HEK293 (cell line): Measurements from ENCODE around the gene NELL1.

Experiments
- CTCF ChIA-PET: fragments of 350-600 bp; formaldehyde crosslinking; extraction: SDS; loops from one replicate; lab custom pipeline; 2021; ENCODE audit warnings: antibody characterized with exemption; lab: Yijun Ruan, JAX
- POLR2A ChIA-PET: fragments of 300-600 bp; formaldehyde crosslinking; extraction: SDS; loops from one replicate; lab custom pipeline; 2020; ENCODE audit warnings: antibody characterized with exemption, inconsistent platforms; lab: Yijun Ruan, JAX
- H3K27ac ChIP-seq: fragments of 200-500 bp; sonication (Bioruptor generic); 2 replicates; pipeline ENCODE4 v1.5.1; 2014; ENCODE audit warnings: low read depth, low read length, control low read depth, inconsistent platforms; ENCODE audit errors: extremely low read depth
- H3K36me3 ChIP-seq, 2 experiments: fragments of 200-500 bp in 1 of 2; sonication (Bioruptor generic) in 1 of 2; 1 replicate in 1 of 2; 2 replicates in 1 of 2; pipeline ENCODE4 v1.5.1; 2014 to 2017; ENCODE audit warnings: inconsistent platforms in 2 of 2, low read length in 2 of 2; ENCODE audit not compliant: control insufficient read depth in 2 of 2, insufficient read depth in 1 of 2
- H3K4me1 ChIP-seq: fragments of 200-500 bp; sonication (Bioruptor generic); 2 replicates; pipeline ENCODE4 v1.5.1; 2014; ENCODE audit warnings: mild to moderate bottlenecking, low read length, inconsistent platforms; ENCODE audit not compliant: control insufficient read depth, insufficient read depth
- H3K4me3 ChIP-seq: 2 replicates; pipeline ENCODE4 v1.5.1; 2011; ENCODE audit warnings: low read depth, mild to moderate bottlenecking, control low read depth, low read length, moderate library complexity
- H3K9me3 ChIP-seq: fragments of 200-500 bp; sonication (Bioruptor generic); 2 replicates; pipeline ENCODE4 v1.5.1; 2014; ENCODE audit warnings: low read depth, low read length, inconsistent platforms; ENCODE audit not compliant: control insufficient read depth, insufficient read depth
- EGR2 ChIP-seq: fragments of 450-650 bp; formaldehyde crosslinking; IDR thresholded peaks from 2 replicates; pipeline ENCODE4 v1.5.1; 2016; ENCODE audit warnings: low read depth, missing biosample characterization, missing genetic modification characterization
- HOXA7 ChIP-seq: sonication (generic); formaldehyde crosslinking; IDR thresholded peaks from 2 replicates; pipeline ENCODE4 v1.8.1; 2022; ENCODE audit warnings: missing genetic modification reagents, borderline replicate concordance
- KLF10 ChIP-seq: fragments of 450-650 bp; IDR thresholded peaks from 2 replicates; pipeline ENCODE4 v1.5.1; 2018; ENCODE audit warnings: missing biosample characterization, mild to moderate bottlenecking, missing genetic modification characterization
- KLF7 ChIP-seq: fragments of 450-650 bp; formaldehyde crosslinking; IDR thresholded peaks from 2 replicates; pipeline ENCODE4 v1.5.1; 2016; ENCODE audit warnings: missing biosample characterization, missing genetic modification characterization, borderline replicate concordance
- MYNN ChIP-seq: fragments of 450-650 bp; formaldehyde crosslinking; IDR thresholded peaks from 2 replicates; pipeline ENCODE4 v1.5.1; 2016; ENCODE audit warnings: missing biosample characterization, missing genetic modification characterization, borderline replicate concordance
- OVOL3 ChIP-seq: fragments of 450-650 bp; formaldehyde crosslinking; IDR thresholded peaks from 2 replicates; pipeline ENCODE4 v1.5.1; 2016; ENCODE audit warnings: missing biosample characterization, missing genetic modification characterization
- SETDB1 ChIP-seq: IDR thresholded peaks from one replicate; pipeline ENCODE4 v1.6.1; 2017; ENCODE audit warnings: mild to moderate bottlenecking, low read length, moderate library complexity, mixed read lengths; ENCODE audit not compliant: insufficient read length
- ZBTB21 ChIP-seq: fragments of 450-650 bp; formaldehyde crosslinking; IDR thresholded peaks from 2 replicates; pipeline ENCODE4 v1.5.1; 2017; ENCODE audit warnings: missing biosample characterization, missing genetic modification characterization
- ZFP69B ChIP-seq: fragments of 450-650 bp; formaldehyde crosslinking; IDR thresholded peaks from 2 replicates; pipeline ENCODE4 v1.5.1; 2016; ENCODE audit warnings: missing biosample characterization, missing genetic modification characterization
- ZNF16 ChIP-seq: fragments of 450-650 bp; formaldehyde crosslinking; IDR thresholded peaks from 2 replicates; pipeline ENCODE4 v1.5.1; 2016; ENCODE audit warnings: low read depth, missing biosample characterization, missing genetic modification characterization
- ZNF248 ChIP-seq: fragments of 450-650 bp; formaldehyde crosslinking; IDR thresholded peaks from 2 replicates; pipeline ENCODE4 v1.5.1; 2017; ENCODE audit warnings: missing biosample characterization, missing genetic modification characterization
- ZNF302 ChIP-seq: fragments of 450-650 bp; formaldehyde crosslinking; IDR thresholded peaks from 2 replicates; pipeline ENCODE4 v1.5.1; 2016; ENCODE audit warnings: missing biosample characterization, missing genetic modification characterization, low read depth
- ZNF324 ChIP-seq: fragments of 450-650 bp; formaldehyde crosslinking; IDR thresholded peaks from 2 replicates; pipeline ENCODE4 v1.5.1; 2016; ENCODE audit warnings: missing biosample characterization, missing genetic modification characterization
- ZNF341 ChIP-seq: fragments of 450-650 bp; formaldehyde crosslinking; IDR thresholded peaks from 2 replicates; pipeline ENCODE4; 2016; ENCODE audit warnings: low read depth, missing biosample characterization, missing genetic modification characterization
- ZNF350 ChIP-seq: fragments of 450-650 bp; formaldehyde crosslinking; IDR thresholded peaks from 2 replicates; pipeline ENCODE4 v1.5.0; 2017; ENCODE audit warnings: missing biosample characterization, mild to moderate bottlenecking, missing genetic modification characterization
- ZNF394 ChIP-seq: fragments of 450-650 bp; formaldehyde crosslinking; IDR thresholded peaks from 2 replicates; pipeline ENCODE4 v1.5.1; 2016; ENCODE audit warnings: missing biosample characterization, missing genetic modification characterization, mild to moderate bottlenecking, moderate library complexity, borderline replicate concordance
- ZNF433 ChIP-seq: fragments of 450-650 bp; formaldehyde crosslinking; IDR thresholded peaks from 2 replicates; pipeline ENCODE4 v1.5.1; 2016; ENCODE audit warnings: missing biosample characterization, missing genetic modification characterization, low read depth
- ZNF529 ChIP-seq: fragments of 450-650 bp; formaldehyde crosslinking; IDR thresholded peaks from 2 replicates; pipeline ENCODE4 v1.5.1; 2017; ENCODE audit warnings: missing genetic modification characterization, missing biosample characterization; ENCODE audit not compliant: insufficient replicate concordance
- ZNF747 ChIP-seq: fragments of 450-650 bp; formaldehyde crosslinking; IDR thresholded peaks from 2 replicates; pipeline ENCODE4 v1.5.1; 2016; ENCODE audit warnings: missing biosample characterization, missing genetic modification characterization
- ZNF791 ChIP-seq: fragments of 450-650 bp; formaldehyde crosslinking; IDR thresholded peaks from 2 replicates; pipeline ENCODE4 v1.5.1; 2016; ENCODE audit warnings: missing biosample characterization, missing genetic modification characterization
- ZNF792 ChIP-seq: fragments of 450-650 bp; formaldehyde crosslinking; IDR thresholded peaks from 2 replicates; pipeline ENCODE4 v1.5.1; 2016; ENCODE audit warnings: missing biosample characterization, missing genetic modification characterization
- TF ChIP-seq, protein P1 (sequence below): fragments of 450-650 bp; formaldehyde crosslinking; IDR thresholded peaks from 2 replicates; pipeline ENCODE4 v1.5.1; 2017; ENCODE audit warnings: missing biosample characterization, missing genetic modification characterization
- TF ChIP-seq, protein P2 (sequence below): fragments of 450-650 bp; formaldehyde crosslinking; IDR thresholded peaks from 2 replicates; pipeline ENCODE4 v1.5.1; 2016; ENCODE audit warnings: missing biosample characterization, missing genetic modification characterization
- TF ChIP-seq, protein P3 (sequence below): fragments of 450-650 bp; IDR thresholded peaks from 2 replicates; pipeline ENCODE4 v1.5.1; 2018; ENCODE audit warnings: missing biosample characterization, mild to moderate bottlenecking, missing genetic modification characterization
- TF ChIP-seq, protein P4 (sequence below): fragments of 450-650 bp; formaldehyde crosslinking; IDR thresholded peaks from 2 replicates; pipeline ENCODE4 v1.5.1; 2016; ENCODE audit warnings: missing biosample characterization, missing genetic modification characterization
- TF ChIP-seq, protein P5 (sequence below): fragments of 450-650 bp; formaldehyde crosslinking; IDR thresholded peaks from 2 replicates; pipeline ENCODE4 v1.5.1; 2016; ENCODE audit warnings: missing biosample characterization, missing genetic modification characterization
- TF ChIP-seq, protein P6 (sequence below): fragments of 450-650 bp; formaldehyde crosslinking; IDR thresholded peaks from 2 replicates; pipeline ENCODE4 v1.5.1; 2016; ENCODE audit warnings: missing biosample characterization, missing genetic modification characterization

Gene NELL1

DNA sequence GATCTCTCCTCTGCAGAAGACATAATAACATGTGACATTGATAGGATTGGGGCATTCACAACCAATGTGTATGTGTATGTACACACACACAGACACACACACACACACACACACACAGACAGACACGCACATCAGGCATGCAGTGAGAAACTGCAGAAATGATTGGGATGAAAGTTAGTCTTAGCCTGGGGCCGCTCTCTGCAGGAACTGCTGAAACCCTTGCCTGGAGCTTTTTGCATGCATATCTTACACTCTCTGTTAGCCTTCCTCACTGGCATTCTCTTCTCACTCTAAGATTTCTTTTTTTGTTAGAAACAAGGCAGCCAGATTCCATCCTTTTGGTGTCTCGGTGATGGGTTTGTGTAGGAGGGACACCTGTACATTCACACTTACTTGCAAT lies 337.9 kb downstream of the NELL1 start:
- POLR2A ChIA-PET, result no interaction called here
- H3K4me1 ChIP-seq, result no peaks in the 10 kb centered on the region
- CTCF ChIA-PET, result no interaction called here
- H3K36me3 ChIP-seq, result no peaks in the 10 kb centered on the region
- TF ChIP-seq ZBTB21 (tag by site-specific recombination) (no peak), SETDB1 (no peak), ZNF529 (tag by site-specific recombination) (no peak), ZNF16 (no peak), ZNF791 (tag by site-specific recombination) (no peak), ZNF433 (no peak), ZNF792 (tag by site-specific recombination) (no peak), ZNF341 (no peak), ZNF248 (tag by site-specific recombination) (no peak), MYNN (no peak), KLF7 (tag by site-specific recombination) (no peak), ZNF324 (tag by site-specific recombination) (no peak), ZNF350 (tag by site-specific recombination) (no peak), ZNF302 (tag by site-specific recombination) (no peak)
- TF ChIP-seq, protein P1, sequence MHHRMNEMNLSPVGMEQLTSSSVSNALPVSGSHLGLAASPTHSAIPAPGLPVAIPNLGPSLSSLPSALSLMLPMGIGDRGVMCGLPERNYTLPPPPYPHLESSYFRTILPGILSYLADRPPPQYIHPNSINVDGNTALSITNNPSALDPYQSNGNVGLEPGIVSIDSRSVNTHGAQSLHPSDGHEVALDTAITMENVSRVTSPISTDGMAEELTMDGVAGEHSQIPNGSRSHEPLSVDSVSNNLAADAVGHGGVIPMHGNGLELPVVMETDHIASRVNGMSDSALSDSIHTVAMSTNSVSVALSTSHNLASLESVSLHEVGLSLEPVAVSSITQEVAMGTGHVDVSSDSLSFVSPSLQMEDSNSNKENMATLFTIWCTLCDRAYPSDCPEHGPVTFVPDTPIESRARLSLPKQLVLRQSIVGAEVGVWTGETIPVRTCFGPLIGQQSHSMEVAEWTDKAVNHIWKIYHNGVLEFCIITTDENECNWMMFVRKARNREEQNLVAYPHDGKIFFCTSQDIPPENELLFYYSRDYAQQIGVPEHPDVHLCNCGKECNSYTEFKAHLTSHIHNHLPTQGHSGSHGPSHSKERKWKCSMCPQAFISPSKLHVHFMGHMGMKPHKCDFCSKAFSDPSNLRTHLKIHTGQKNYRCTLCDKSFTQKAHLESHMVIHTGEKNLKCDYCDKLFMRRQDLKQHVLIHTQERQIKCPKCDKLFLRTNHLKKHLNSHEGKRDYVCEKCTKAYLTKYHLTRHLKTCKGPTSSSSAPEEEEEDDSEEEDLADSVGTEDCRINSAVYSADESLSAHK (tag by site-specific recombination), result no peak
- TF ChIP-seq, protein P2, sequence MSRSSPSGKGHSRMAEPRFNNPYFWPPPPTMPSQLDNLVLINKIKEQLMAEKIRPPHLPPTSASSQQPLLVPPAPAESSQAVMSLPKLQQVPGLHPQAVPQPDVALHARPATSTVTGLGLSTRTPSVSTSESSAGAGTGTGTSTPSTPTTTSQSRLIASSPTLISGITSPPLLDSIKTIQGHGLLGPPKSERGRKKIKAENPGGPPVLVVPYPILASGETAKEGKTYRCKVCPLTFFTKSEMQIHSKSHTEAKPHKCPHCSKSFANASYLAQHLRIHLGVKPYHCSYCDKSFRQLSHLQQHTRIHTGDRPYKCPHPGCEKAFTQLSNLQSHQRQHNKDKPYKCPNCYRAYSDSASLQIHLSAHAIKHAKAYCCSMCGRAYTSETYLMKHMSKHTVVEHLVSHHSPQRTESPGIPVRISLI (tag by site-specific recombination), result no peak
- TF ChIP-seq, protein P3, sequence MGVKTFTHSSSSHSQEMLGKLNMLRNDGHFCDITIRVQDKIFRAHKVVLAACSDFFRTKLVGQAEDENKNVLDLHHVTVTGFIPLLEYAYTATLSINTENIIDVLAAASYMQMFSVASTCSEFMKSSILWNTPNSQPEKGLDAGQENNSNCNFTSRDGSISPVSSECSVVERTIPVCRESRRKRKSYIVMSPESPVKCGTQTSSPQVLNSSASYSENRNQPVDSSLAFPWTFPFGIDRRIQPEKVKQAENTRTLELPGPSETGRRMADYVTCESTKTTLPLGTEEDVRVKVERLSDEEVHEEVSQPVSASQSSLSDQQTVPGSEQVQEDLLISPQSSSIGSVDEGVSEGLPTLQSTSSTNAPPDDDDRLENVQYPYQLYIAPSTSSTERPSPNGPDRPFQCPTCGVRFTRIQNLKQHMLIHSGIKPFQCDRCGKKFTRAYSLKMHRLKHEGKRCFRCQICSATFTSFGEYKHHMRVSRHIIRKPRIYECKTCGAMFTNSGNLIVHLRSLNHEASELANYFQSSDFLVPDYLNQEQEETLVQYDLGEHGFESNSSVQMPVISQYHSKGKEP (tag by site-specific recombination), result no peak
- TF ChIP-seq, protein P4, sequence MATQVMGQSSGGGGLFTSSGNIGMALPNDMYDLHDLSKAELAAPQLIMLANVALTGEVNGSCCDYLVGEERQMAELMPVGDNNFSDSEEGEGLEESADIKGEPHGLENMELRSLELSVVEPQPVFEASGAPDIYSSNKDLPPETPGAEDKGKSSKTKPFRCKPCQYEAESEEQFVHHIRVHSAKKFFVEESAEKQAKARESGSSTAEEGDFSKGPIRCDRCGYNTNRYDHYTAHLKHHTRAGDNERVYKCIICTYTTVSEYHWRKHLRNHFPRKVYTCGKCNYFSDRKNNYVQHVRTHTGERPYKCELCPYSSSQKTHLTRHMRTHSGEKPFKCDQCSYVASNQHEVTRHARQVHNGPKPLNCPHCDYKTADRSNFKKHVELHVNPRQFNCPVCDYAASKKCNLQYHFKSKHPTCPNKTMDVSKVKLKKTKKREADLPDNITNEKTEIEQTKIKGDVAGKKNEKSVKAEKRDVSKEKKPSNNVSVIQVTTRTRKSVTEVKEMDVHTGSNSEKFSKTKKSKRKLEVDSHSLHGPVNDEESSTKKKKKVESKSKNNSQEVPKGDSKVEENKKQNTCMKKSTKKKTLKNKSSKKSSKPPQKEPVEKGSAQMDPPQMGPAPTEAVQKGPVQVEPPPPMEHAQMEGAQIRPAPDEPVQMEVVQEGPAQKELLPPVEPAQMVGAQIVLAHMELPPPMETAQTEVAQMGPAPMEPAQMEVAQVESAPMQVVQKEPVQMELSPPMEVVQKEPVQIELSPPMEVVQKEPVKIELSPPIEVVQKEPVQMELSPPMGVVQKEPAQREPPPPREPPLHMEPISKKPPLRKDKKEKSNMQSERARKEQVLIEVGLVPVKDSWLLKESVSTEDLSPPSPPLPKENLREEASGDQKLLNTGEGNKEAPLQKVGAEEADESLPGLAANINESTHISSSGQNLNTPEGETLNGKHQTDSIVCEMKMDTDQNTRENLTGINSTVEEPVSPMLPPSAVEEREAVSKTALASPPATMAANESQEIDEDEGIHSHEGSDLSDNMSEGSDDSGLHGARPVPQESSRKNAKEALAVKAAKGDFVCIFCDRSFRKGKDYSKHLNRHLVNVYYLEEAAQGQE (tag by site-specific recombination), result no peak
- H3K9me3 ChIP-seq, result no peaks in the 10 kb centered on the region
- no peak overlapping the region for H3K27ac ChIP-seq
- no peak overlapping the region for H3K4me3 ChIP-seq

DNA sequence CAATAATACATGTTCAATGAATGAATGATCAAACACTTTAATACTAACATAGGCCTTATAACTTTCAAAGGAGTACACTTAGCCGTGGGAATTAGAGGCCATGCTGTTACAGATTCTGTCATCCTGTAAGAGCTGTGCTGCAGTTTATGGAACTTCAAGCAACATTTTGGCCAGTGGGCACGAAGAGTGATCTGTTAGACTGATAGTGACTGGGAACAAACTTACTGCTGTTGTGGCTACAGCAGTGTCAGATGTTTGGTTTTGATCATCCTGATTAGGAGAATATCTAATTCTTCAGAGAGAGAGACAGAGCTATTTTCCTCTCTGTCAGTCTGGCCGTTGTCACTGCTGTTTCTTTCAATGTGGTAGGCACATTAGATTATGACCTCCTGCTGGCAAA lies 348.9 kb downstream of the NELL1 start:
- Histone ChIP-seq H3K4me1 (no peaks in the 10 kb centered on the region), H3K36me3 (no peaks in the 10 kb centered on the region), H3K27ac (no peak overlapping the region), H3K9me3 (no peaks in the 10 kb centered on the region), H3K4me3 (no peak overlapping the region)
- CTCF ChIA-PET, result no interaction called here
- POLR2A ChIA-PET, result no interaction called here
- TF ChIP-seq ZNF394 (tag by site-specific recombination) (no peak), KLF10 (tag by site-specific recombination) (no peak), OVOL3 (tag by site-specific recombination) (no peak), ZFP69B (tag by site-specific recombination) (no peak), ZNF747 (no peak), EGR2 (tag by site-specific recombination) (no peak), HOXA7 (CRISPR knock-in tag) (no peak)
- TF ChIP-seq, protein P5, sequence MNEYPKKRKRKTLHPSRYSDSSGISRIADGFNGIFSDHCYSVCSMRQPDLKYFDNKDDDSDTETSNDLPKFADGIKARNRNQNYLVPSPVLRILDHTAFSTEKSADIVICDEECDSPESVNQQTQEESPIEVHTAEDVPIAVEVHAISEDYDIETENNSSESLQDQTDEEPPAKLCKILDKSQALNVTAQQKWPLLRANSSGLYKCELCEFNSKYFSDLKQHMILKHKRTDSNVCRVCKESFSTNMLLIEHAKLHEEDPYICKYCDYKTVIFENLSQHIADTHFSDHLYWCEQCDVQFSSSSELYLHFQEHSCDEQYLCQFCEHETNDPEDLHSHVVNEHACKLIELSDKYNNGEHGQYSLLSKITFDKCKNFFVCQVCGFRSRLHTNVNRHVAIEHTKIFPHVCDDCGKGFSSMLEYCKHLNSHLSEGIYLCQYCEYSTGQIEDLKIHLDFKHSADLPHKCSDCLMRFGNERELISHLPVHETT (tag by site-specific recombination), result no peak
- TF ChIP-seq, protein P6, sequence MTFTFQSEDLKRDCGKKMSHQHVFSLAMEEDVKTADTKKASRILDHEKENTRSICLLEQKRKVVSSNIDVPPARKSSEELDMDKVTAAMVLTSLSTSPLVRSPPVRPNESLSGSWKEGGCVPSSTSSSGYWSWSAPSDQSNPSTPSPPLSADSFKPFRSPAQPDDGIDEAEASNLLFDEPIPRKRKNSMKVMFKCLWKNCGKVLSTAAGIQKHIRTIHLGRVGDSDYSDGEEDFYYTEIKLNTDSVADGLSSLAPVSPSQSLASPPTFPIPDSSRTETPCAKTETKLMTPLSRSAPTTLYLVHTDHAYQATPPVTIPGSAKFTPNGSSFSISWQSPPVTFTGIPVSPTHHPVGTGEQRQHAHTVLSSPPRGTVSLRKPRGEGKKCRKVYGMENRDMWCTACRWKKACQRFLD (tag by site-specific recombination), result no peak
